Inflammatory macrophage treated with lipopolysaccharide for 4 hours (primary cell): ENCODE results near the gene LUZP2.

Experiments used
- DNase-seq: peaks from one replicate; pipeline ENCODE4 v3.0.0-alpha.2; 2020

The LUZP2 gene

DNA sequence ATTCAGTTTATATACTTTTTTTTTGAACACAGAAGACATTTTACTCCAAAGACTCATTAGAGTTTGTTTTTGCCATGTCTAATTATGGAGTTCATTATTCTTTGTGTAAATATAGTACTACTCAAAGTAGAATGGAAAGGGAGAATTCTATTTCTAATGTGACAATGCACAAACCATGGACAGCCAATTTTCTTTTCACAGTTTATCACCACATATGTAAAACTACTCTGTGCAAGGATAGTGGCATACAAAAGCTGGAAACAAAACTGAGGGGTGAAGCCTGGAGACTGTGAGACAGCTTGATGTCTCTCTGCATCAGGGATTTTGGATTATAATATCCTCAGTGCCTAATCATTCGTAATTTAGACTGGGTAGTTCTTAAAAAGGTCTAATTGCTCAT, 75.5 kb downstream of the LUZP2 start:
- no peak for DNase-seq

GRCh38 chr11:24574461-24574860, 77.6 kb downstream of the LUZP2 start:
- DNase-seq = no peak

GRCh38 chr11:24575392-24575791, 78.5 kb downstream of the LUZP2 start:
- no peak for DNase-seq

DNA sequence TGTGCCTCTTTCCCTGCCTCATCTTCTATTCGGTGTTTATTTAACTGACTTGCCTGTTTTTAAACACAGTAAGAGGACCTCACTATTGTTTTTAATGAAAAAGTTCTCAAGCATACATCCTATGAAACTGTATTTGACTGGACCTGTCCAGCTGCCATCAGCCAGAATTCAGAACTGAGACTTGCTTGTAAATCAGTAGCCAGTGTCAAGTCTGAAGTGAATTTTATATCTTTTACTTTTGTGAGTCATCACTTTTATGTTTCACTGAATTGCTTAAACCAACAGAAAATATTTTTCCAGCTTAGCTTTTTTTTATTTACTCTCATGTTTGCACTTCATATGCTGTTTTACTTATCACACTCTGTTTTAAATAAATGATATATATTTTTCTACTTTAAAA, 88.3 kb downstream of the LUZP2 start:
- DNase-seq = no peak

DNA sequence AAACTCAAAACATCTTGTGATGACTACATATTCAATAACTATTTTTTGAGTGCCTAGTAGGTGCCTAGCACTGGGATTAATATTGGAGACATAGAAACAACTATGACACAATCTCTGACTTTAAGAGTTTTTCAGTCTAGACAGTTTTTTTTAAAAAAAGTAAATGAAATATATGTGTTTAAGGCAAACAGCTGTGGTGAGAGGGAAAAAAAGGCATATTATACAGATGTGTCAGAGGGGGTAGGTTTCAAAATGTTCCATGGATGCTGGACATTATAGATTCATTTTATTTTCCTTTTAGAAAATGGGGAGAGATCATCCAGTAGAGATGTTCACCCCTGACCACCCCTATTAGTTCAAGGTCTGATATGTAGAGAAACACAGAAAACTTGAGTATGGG, 90.8 kb downstream of the LUZP2 start:
- no peak for DNase-seq

DNA sequence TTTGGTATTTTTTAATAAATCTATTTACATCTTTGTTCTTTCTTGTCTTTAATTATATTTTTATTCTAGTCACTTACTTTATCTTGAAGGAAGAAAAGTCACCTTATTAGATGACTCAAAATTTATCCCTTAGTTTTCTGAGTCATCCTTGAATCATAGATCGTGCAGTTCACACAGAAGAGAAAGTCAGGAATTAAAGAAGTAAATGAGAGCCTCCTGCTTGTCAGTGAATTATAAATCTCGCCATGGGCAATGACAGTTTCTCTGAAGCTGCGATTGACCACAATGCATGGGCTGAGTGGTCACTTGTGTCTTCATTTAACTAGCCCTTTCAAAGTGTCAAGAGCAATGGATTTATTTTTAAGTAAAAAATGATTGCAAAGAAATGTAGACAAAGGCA, 91.2 kb downstream of the LUZP2 start:
- no peak for DNase-seq

DNA sequence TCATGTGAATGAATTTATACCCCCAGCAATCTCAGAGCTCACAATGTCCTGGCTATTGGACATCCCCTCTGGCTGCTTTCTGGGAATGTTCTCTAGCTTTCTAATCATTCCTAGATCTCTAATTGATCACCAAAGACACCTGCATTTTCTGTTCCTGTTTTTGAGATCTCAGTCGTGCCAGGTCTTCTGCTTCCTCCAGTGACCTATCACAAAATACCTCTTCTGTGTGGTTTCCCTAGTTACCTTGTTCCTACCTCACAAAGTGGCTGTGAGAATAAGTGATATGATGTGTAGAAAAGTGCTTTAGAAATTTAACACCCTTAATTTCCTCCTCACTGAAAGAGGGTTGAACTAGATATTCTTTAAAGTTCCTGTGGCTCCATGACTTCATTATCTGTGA, 92.2 kb downstream of the LUZP2 start:
- DNase-seq = no peak

DNA sequence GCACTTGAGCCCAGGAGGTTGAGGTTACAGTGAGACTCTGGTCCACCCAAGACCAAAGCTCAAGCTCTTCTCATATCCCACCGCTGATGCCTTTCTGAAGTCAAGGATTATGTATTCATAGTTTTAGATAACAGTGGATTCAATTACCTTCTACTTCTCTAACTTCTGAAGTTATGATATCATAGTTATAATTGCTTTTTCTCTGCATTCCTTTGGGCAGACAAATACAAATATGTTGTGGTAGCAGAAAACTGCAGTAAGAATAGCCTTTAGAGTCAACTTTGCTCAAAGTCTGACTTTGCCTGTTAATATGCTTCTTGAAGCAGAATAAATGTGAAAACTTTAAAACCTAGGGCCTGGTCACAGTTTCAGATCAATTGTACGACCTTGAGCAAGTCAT, 94.4 kb downstream of the LUZP2 start:
- no peak for DNase-seq

- DNase-seq = no peak
Observed at GRCh38 chr11:24592360-24592759, 95.5 kb downstream of the LUZP2 start.

- no peak for DNase-seq
Observed at GRCh38 chr11:24593332-24593731, 96.5 kb downstream of the LUZP2 start.

GRCh38 chr11:24594401-24594800, 97.5 kb downstream of the LUZP2 start:
- no peak for DNase-seq

GRCh38 chr11:24598641-24599040, 101.8 kb downstream of the LUZP2 start:
- no peak for DNase-seq

- DNase-seq = no peak
Observed at GRCh38 chr11:24609192-24610119, 112.6 kb downstream of the LUZP2 start.

GRCh38 chr11:24615451-24616160, 118.8 kb downstream of the LUZP2 start:
- DNase-seq = no peak

GRCh38 chr11:24617856-24618255, 121.0 kb downstream of the LUZP2 start:
- DNase-seq = no peak

DNA sequence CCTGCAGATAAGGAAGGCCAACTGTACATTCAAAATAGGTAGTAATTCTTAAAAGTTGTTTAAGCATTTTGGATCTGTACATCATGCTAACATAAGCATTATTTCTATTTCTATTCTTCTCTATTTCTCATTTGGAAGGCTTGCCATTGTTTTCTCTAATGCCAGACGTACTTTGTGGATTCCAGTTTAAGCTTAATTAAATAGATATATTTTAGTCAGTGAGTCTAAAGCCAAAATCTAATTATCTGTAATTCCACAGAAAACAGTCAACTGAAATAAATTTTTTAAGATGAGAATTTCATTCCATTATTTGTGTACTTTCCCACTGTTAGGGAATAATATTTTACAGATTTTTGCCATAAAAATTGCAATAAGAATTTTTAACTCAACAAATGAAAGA, 123.0 kb downstream of the LUZP2 start:
- DNase-seq = no peak

GRCh38 chr11:24622262-24622661, 125.4 kb downstream of the LUZP2 start:
- no peak for DNase-seq

DNA sequence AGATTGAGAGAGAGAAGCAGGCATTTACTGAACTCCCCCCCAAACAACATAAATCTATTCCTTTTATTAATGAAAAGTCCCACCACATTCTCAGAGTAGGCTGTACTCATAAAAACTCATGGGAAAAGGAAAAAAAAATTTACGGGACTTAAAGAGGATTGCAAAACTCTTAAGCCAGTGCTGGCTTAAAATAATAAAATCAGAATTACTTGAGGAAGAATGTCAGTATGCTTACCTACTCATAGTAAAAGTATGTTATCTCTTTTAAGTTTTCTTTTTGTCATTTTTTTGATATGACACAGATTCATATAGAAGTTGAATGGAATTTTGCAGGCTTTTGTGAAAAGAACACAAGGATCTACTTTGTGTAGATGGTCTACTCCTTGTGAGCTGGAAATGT, 126.3 kb downstream of the LUZP2 start:
- no peak for DNase-seq

- no peak for DNase-seq
Observed at GRCh38 chr11:24624432-24624831, 127.6 kb downstream of the LUZP2 start.

DNA sequence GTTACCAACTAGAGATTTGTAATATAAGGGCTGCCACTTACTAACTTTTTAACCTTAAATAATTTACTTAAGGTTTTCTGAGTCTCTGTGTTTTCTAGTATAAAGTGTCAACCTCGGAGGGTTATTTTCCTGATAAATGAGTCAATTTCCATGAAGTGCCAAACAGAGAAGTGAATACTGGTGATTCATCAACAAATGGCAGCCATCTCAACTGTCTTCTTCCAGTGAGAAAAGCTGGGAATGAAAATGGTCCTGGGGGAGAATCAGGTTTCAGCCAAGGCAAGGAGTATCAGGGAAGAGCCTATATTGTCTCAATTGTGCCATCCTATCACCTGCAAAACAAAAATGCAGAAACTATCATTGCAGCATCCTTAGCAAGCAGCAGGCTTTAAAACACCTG, 129.1 kb downstream of the LUZP2 start:
- DNase-seq = no peak

DNA sequence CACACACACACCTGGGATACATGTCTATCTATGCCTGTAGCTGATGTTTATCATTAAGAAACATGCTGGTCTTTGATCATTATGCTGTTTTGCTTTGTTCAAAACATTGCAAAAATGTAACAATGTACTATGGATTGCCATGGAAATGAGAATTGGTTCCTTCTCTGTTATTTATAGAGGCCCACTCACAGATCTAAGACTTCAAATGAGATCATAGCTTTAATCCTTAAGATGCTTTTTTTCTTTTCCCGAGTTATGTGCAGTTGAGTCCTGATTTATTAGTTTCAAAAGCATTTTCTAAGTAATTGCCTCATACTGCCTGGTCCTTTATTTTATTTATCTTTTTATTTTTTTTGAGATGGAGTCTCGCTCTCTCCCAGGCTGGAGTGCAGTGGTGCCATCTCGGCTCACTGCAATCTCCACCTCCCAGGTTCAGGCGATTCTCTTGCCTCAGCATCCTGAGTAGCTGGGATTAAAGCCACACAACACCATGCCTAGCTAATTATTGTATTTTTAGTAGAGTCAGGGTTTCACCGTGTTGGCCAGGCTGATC, 131.4 kb downstream of the LUZP2 start:
- no peak for DNase-seq

DNA sequence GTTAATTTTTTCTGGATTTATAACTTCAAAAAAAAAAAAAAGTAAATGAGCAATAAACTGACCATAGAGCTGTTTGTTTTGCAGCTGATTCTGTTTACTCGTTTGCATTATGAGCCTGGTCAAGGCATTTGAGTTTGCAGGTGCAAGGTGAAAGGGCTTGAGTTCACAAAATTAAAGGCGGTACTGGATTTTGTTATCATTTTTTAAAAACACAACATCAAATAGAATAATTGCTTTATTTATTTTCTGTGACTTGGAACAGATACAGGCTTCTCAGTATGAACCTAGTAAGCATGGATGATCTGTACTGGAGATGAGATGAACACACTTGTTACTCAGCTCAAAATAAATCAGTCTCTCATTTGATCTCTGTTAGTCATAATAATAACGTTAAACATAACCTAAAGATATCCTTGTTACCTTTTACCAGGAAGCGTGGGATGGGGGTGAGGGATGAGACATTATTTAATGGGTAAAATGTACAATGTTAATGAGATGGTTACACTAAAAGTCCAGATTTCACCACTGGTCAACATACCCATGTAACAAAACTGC, 137.8 kb downstream of the LUZP2 start:
- DNase-seq = no peak

GRCh38 chr11:24635588-24636290, 138.9 kb downstream of the LUZP2 start:
- no peak for DNase-seq
